Measurements from ENCODE around the gene SMYD3.

DNA sequence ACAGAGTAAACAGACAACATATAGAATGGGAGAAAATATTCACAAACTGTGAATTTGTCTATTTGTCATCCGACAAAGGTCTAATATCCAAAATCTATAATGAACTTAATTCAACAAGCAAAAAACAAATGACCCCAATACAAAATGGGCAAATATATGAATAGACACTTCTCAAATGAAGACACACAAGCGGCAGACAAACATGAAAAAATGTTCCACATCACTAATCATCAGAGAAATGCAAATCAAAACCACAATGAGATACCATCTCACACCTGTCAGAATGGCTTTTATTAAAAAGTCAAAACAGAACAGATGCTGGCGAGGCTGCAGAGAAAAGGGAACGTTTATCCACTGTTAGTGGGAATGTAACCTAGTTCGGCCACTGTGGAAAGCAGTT lies 72.7 kb downstream of the SMYD3 start:
- TF ChIP-seq POLR2A (IDR thresholded peaks at IDR 0.05) (no peak), CTCF (IDR thresholded peaks at IDR 0.05) (no peak)
